Measurements from ENCODE around the gene WNT3A.

DNA sequence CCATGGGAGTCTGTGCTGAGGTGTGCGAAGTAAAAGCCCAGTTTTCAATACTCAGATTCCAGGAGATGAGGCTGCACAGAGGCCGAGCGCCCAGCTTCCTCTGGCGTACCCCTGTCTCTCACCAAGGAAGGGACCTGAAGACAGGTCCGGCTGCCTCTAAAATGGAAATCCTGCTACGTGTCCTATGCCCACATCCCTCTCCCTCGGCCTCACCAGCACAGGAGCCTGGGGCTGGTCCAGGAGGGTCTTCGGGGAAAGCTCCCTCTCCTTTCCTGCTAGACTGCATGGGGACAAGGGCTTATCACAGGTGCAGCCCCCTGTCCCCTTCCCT, 101.9 kb downstream of the WNT3A start:
- TF ChIP-seq, protein P1, sequence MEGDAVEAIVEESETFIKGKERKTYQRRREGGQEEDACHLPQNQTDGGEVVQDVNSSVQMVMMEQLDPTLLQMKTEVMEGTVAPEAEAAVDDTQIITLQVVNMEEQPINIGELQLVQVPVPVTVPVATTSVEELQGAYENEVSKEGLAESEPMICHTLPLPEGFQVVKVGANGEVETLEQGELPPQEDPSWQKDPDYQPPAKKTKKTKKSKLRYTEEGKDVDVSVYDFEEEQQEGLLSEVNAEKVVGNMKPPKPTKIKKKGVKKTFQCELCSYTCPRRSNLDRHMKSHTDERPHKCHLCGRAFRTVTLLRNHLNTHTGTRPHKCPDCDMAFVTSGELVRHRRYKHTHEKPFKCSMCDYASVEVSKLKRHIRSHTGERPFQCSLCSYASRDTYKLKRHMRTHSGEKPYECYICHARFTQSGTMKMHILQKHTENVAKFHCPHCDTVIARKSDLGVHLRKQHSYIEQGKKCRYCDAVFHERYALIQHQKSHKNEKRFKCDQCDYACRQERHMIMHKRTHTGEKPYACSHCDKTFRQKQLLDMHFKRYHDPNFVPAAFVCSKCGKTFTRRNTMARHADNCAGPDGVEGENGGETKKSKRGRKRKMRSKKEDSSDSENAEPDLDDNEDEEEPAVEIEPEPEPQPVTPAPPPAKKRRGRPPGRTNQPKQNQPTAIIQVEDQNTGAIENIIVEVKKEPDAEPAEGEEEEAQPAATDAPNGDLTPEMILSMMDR (IDR thresholded peaks at IDR 0.05): no peak
- no peak for TF ChIP-seq POLR2A (IDR thresholded peaks at IDR 0.05)
